OCI-LY1 (cell line): ENCODE data around the gene LHX3.

ENCODE experiments used
- CTCF ChIP-seq: fragments of 200-600 bp; sonication (generic), shearing (Covaris generic); IDR thresholded peaks from 2 replicates; pipeline ENCODE4 v1.5.1; 2017; ENCODE audit warnings: mild to moderate bottlenecking, antibody characterized with exemption, low read length, moderate library complexity, mixed read lengths
- EZH2 ChIP-seq: fragments of 200-600 bp; sonication (generic), shearing (Covaris generic); IDR thresholded peaks from 2 replicates; pipeline ENCODE4 v1.8.0; 2017; ENCODE audit warnings: borderline replicate concordance, mixed run types, mild to moderate bottlenecking, antibody characterized with exemption, low read length, moderate library complexity, mixed read lengths

DNA sequence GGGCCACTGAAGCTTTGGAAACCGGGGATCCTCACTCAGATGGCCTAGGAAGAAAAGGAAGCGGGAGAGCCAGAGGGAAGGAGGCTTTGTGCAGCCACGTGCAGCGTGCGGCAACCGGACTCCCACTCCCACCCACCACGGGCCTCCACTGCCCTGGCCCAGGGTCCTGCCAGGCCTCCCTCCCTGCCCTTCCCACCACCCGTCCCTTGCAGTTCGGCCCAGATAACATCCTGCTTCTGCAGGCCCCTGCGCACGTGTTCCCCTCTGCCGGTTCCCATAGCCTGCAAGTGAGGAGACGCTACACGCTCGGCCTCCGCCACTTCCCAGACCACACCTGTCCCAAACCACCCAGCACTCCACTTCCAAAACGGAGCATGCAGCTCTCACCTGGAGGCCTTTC, 4.3 kb upstream of the LHX3 start:
- TF ChIP-seq CTCF: no peak
- TF ChIP-seq EZH2: no peak
